ENCODE results near the gene PTPN4. TPM values are rescaled to one million over a fixed set of nuclear protein-coding genes. Genes with fewer than 3 reads are reported as not detected.
A peak's percentile ranks its signal among the peaks of the same experiment; 100 is the strongest.

PTPN4 gene
- total RNA-seq, 1 experiment from 2014 or later, result 52.4 TPM

DNA sequence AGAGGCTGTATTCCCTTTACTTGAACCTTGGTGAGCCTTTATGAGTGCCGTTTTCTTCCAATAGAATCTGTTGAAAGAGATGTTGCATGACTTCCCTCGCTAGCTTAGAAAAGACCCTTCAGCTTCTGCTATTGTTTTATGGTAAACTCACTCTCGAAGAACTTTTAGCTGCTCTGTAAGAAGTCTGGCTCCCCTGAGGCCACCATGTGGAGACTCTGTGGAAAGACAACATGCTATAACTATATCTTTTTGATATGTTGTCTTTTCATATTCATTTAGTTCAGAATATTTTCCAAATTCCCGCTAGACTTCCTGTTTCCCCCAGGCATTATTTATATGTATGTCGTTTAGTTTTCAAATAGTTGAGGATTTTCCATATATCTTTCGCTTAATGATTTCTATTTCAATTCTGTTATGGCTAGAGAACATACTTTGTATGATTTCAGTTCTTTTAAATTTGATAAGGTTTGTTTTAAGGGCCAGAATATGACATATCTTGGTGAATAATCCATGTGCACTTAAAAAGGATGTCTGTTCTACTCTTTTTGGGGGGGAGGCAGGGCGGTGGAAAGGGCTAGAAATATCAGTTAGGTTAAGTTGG, 64.1 kb downstream of the PTPN4 start:
- H3K4me1 Mint-ChIP-seq (ENCODE audit: low read depth, unreplicated experiment), result peaks cover 28% of the 10 kb centered on the region
- no peak overlapping the region for H3K27ac Mint-ChIP-seq (ENCODE audit: unreplicated experiment)
- BruUV-seq (replicated peaks), result no TSS peak
- H3K4me3 Mint-ChIP-seq (ENCODE audit: low read depth, unreplicated experiment), result no peak overlapping the region
- no peaks in the 10 kb centered on the region for H3K9me3 Mint-ChIP-seq (ENCODE audit: low read depth, unreplicated experiment)
- no peaks in the 10 kb centered on the region for H3K36me3 Mint-ChIP-seq (ENCODE audit: insufficient read depth, unreplicated experiment)
- DNase-seq, result peak; percentile 45
- CTCF ChIA-PET, result interaction anchor here (0.9 to 1.7 kb wide), 3 partner anchors 64 to 121 kb away, joined by 3 to 16 read pairs (median 15); partner anchors contain the start of gene PTPN4
- TF ChIP-seq, protein P1, sequence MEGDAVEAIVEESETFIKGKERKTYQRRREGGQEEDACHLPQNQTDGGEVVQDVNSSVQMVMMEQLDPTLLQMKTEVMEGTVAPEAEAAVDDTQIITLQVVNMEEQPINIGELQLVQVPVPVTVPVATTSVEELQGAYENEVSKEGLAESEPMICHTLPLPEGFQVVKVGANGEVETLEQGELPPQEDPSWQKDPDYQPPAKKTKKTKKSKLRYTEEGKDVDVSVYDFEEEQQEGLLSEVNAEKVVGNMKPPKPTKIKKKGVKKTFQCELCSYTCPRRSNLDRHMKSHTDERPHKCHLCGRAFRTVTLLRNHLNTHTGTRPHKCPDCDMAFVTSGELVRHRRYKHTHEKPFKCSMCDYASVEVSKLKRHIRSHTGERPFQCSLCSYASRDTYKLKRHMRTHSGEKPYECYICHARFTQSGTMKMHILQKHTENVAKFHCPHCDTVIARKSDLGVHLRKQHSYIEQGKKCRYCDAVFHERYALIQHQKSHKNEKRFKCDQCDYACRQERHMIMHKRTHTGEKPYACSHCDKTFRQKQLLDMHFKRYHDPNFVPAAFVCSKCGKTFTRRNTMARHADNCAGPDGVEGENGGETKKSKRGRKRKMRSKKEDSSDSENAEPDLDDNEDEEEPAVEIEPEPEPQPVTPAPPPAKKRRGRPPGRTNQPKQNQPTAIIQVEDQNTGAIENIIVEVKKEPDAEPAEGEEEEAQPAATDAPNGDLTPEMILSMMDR (IDR thresholded peaks at IDR 0.05; ENCODE audit: unreplicated experiment), result peak; percentile 67
- no peaks in the 10 kb centered on the region for H3K27me3 Mint-ChIP-seq (ENCODE audit: unreplicated experiment)
- intact Hi-C loops (cut with micrococcal nuclease; ENCODE audit: unreplicated experiment), result loop anchor here (1.0 kb wide), 1 partner anchor 71 kb away; no protein-coding TSS in a partner anchor

GRCh38 chr2:119826370-119826961, 66.7 kb downstream of the PTPN4 start:
- Mint-ChIP-seq H3K4me1 (ENCODE audit: low read depth, unreplicated experiment) (peaks cover 18% of the 10 kb centered on the region), H3K9me3 (ENCODE audit: low read depth, unreplicated experiment) (peaks cover 3% of the 10 kb centered on the region), H3K4me3 (ENCODE audit: low read depth, unreplicated experiment) (no peak overlapping the region), H3K27me3 (ENCODE audit: unreplicated experiment) (no peaks in the 10 kb centered on the region), H3K27ac (ENCODE audit: unreplicated experiment) (no peak overlapping the region), H3K36me3 (ENCODE audit: insufficient read depth, unreplicated experiment) (no peaks in the 10 kb centered on the region)
- no TSS peak for BruUV-seq (replicated peaks)
- TF ChIP-seq, protein P1 (IDR thresholded peaks at IDR 0.05; ENCODE audit: unreplicated experiment), result peak; percentile 56
- intact Hi-C loops (cut with micrococcal nuclease; ENCODE audit: unreplicated experiment), result loop anchor here (1.0 to 5.0 kb wide), 3 partner anchors 124 to 349 kb away; no protein-coding TSS in a partner anchor
- CTCF ChIA-PET, result no interaction called here
- peak; percentile 52 for DNase-seq

DNA sequence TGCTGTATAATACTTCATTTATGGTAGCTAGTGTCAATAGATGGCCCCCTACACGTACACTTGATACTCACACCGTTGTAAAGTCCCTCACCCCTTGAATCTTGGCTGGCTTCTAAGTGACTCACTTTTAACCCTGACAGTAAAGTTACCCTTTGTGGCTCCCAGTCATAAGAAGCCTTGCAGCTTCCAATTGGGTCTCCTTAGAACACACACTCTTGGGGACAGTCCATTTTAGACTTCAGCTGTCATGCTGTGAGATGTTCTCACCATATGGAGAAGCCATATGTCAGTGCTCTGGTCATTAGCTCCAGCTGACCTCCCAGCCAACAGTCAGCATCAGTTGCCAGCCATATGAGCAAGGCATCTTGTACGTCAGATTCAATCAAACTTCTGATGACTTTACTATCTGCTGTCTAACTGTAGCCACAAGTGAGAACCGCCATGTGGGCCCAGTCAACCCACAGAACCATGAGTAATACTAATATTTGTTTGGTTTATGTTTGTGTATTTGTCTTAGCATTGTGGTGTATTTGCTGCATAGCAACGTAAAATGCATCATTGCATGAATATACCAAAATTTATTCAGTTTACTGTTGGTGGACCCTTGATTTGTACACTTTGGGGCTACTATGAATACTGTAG, 68.3 kb downstream of the PTPN4 start:
- H3K9me3 Mint-ChIP-seq (ENCODE audit: low read depth, unreplicated experiment), result peaks cover 3% of the 10 kb centered on the region
- TF ChIP-seq, protein P1 (IDR thresholded peaks at IDR 0.05; ENCODE audit: unreplicated experiment), result no peak
- H3K27me3 Mint-ChIP-seq (ENCODE audit: unreplicated experiment), result no peaks in the 10 kb centered on the region
- intact Hi-C loops (cut with micrococcal nuclease; ENCODE audit: unreplicated experiment), result loop anchor here (2.0 to 5.0 kb wide), 2 partner anchors 125 to 186 kb away; no protein-coding TSS in a partner anchor
- no TSS peak for BruUV-seq (replicated peaks)
- H3K4me1 Mint-ChIP-seq (ENCODE audit: low read depth, unreplicated experiment), result peaks cover 16% of the 10 kb centered on the region
- no peaks in the 10 kb centered on the region for H3K36me3 Mint-ChIP-seq (ENCODE audit: insufficient read depth, unreplicated experiment)
- H3K27ac Mint-ChIP-seq (ENCODE audit: unreplicated experiment), result no peak overlapping the region
- CTCF ChIA-PET, result interaction anchor here (0.6 kb wide), 1 partner anchor 238 kb away, joined by 3 read pairs; no protein-coding TSS in a partner anchor
- H3K4me3 Mint-ChIP-seq (ENCODE audit: low read depth, unreplicated experiment), result no peak overlapping the region
- DNase-seq, result no peak

DNA sequence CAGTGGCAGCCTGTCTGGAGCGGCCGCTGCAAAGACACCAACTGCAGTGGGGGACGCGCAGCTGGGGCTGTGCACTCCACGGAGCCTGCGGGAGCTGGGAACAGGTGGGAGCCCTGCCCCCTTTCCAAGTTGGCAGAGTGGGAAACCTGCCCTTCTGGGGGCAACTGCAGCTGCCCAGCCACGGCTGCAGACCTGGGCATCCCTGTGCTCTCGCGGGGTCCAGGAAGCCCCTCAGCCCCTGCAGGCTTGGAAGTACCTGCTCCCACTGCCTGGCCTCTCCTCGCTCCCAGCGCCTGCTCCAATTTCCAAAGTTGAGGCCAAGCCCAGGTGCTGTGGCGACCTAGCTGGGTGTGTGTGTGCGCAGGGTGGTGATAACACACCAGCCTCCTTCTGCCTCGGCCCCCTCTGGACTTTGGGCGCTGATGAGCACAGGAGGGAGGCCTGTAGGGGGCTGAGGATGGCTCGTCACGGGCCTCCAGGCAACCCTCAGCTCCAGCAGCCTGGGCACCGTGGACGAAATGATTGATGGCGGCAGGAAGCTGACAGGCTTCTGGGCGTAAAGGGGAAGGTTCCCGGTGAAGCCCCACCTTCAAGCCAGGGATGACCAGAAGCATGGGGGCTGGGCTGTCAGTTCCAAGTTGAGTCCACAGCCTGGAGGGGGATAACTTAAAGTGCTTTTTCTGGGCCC, 76.9 kb downstream of the PTPN4 start:
- Mint-ChIP-seq H3K36me3 (ENCODE audit: insufficient read depth, unreplicated experiment) (peaks cover 6% of the 10 kb centered on the region), H3K27ac (ENCODE audit: unreplicated experiment) (no peak overlapping the region), H3K4me1 (ENCODE audit: low read depth, unreplicated experiment) (peaks cover 22% of the 10 kb centered on the region), H3K9me3 (ENCODE audit: low read depth, unreplicated experiment) (no peaks in the 10 kb centered on the region), H3K27me3 (ENCODE audit: unreplicated experiment) (no peaks in the 10 kb centered on the region), H3K4me3 (ENCODE audit: low read depth, unreplicated experiment) (no peak overlapping the region)
- TF ChIP-seq, protein P1 (IDR thresholded peaks at IDR 0.05; ENCODE audit: unreplicated experiment), result no peak
- no peak for DNase-seq
- no TSS peak for BruUV-seq (replicated peaks)
- intact Hi-C loops (cut with micrococcal nuclease; ENCODE audit: unreplicated experiment), result no loop called here
- CTCF ChIA-PET, result no interaction called here

Data from Calu3 (cell line).